PC-3 (cell line): ENCODE results near the gene NFKBIL1. TPM values are rescaled to one million over a fixed set of nuclear protein-coding genes. Genes with fewer than 3 reads are reported as not detected.

Source experiments
- ATAC-seq: fragments of 200-7000 bp; cut with Tn5 transposase; 2 replicates; pipeline ENCODE4 v1.9.1; 2020; ENCODE audit warnings: mild to moderate bottlenecking, moderate library complexity
- BruUV-seq: library from RNA; stranded (reverse); fragments of 400-500 nt; replicated peaks from 2 replicates; lab custom pipeline; 2021; lab: Mats Ljungman, UMichigan
- CTCF ChIA-PET: fragments of 300-600 bp; sonication (Branson Sonifier 250); formaldehyde crosslinking; loops from one replicate; lab custom pipeline; 2022; ENCODE audit warnings: antibody characterized with exemption; lab: Charles Lee
- POLR2A ChIA-PET: fragments of 300-600 bp; sonication (Branson Sonifier 250); formaldehyde crosslinking; loops from one replicate; lab custom pipeline; 2022; ENCODE audit warnings: antibody characterized with exemption; ENCODE audit not compliant: unreplicated experiment; lab: Charles Lee
- DNase-seq: peaks from one replicate; pipeline ENCODE4 v3.0.0-alpha.2; 2015
- H2AFZ ChIP-seq: fragments of 300-600 bp; sonication (generic); 2 replicates; pipeline ENCODE4 v1.6.0; 2016; ENCODE audit warnings: antibody characterized with exemption, low read length
- H3F3A ChIP-seq: fragments of 300-600 bp; sonication (generic); one replicate; pipeline ENCODE4 v1.6.0; 2017; ENCODE audit warnings: antibody characterized with exemption, low read length, control low read depth, mild to moderate bottlenecking; ENCODE audit not compliant: unreplicated experiment
- H3K27ac ChIP-seq: fragments of 300-600 bp; sonication (generic); 2 replicates; pipeline ENCODE4 v1.5.1; 2016; ENCODE audit warnings: mild to moderate bottlenecking, low read length
- H3K27me3 ChIP-seq: fragments of 300-600 bp; sonication (generic); 2 replicates; pipeline ENCODE4 v1.6.1; 2016; ENCODE audit warnings: low read length, mixed read lengths
- H3K36me3 ChIP-seq: fragments of 300-600 bp; sonication (generic); 2 replicates; pipeline ENCODE4 v1.6.1; 2016; ENCODE audit warnings: low read depth, mixed run types, low read length, mixed read lengths
- H3K4me1 ChIP-seq: fragments of 300-600 bp; sonication (generic); 2 replicates; pipeline ENCODE4 v1.5.1; 2016; ENCODE audit warnings: low read length; ENCODE audit not compliant: insufficient read depth
- H3K4me2 ChIP-seq: fragments of 300-600 bp; sonication (generic); 2 replicates; pipeline ENCODE4 v1.6.0; 2016; ENCODE audit warnings: low read length
- H3K4me3 ChIP-seq: fragments of 300-600 bp; sonication (generic); 2 replicates; pipeline ENCODE4 v1.5.1; 2016; ENCODE audit warnings: mild to moderate bottlenecking, low read length, mixed read lengths
- H3K79me2 ChIP-seq: fragments of 300-600 bp; sonication (generic); 2 replicates; pipeline ENCODE4 v1.6.1; 2017; ENCODE audit warnings: low read length, mixed read lengths
- H3K9ac ChIP-seq: fragments of 300-600 bp; sonication (generic); 2 replicates; pipeline ENCODE4 v1.6.0; 2016; ENCODE audit warnings: mild to moderate bottlenecking, low read length
- H3K9me2 ChIP-seq: fragments of 300-600 bp; sonication (generic); replicated peaks from 2 replicates; pipeline ENCODE4 v1.6.1; 2016; ENCODE audit warnings: mixed run types, low read length, mixed read lengths
- H3K9me3 ChIP-seq: fragments of 300-600 bp; sonication (generic); 2 replicates; pipeline ENCODE4 v1.6.1; 2016; ENCODE audit warnings: low read length, mixed read lengths
- H4K20me1 ChIP-seq: fragments of 300-600 bp; sonication (generic); 2 replicates; pipeline ENCODE4 v1.6.1; 2016; ENCODE audit warnings: low read length, mixed read lengths
- EZH2 ChIP-seq: fragments of 300-600 bp; sonication (generic); IDR thresholded peaks from one replicate; pipeline ENCODE4 v1.6.1; 2017; ENCODE audit warnings: antibody characterized with exemption, mild to moderate bottlenecking, low read length; ENCODE audit not compliant: unreplicated experiment
- EZH2phosphoT487 ChIP-seq: fragments of 300-600 bp; sonication (generic); IDR thresholded peaks from 2 replicates; pipeline ENCODE4 v1.6.1; 2018; ENCODE audit warnings: mild to moderate bottlenecking, antibody characterized with exemption, low read length, borderline replicate concordance
- intact Hi-C: fragments of 100-400 bp; cut with micrococcal nuclease; formaldehyde crosslinking; loops from 2 replicates; pipeline ENCODE4 v1.9.0; 2023
- total RNA-seq: library from RNA; depleted of rRNA; stranded (reverse); fragments of >200 nt; gene quantifications from 2 replicates; pipeline ENCODE4 v1.2.3, GENCODE V29; 2014
- TF ChIP-seq, protein P1 (sequence below): fragments of 300-600 bp; sonication (generic); conservative IDR thresholded peaks from 2 replicates; pipeline ENCODE4 v1.5.1; 2017; ENCODE audit warnings: antibody characterized with exemption, low read depth, mild to moderate bottlenecking, low read length

Gene NFKBIL1
- total RNA-seq, 1 experiment from 2014 or later, result 38.2 TPM

DNA sequence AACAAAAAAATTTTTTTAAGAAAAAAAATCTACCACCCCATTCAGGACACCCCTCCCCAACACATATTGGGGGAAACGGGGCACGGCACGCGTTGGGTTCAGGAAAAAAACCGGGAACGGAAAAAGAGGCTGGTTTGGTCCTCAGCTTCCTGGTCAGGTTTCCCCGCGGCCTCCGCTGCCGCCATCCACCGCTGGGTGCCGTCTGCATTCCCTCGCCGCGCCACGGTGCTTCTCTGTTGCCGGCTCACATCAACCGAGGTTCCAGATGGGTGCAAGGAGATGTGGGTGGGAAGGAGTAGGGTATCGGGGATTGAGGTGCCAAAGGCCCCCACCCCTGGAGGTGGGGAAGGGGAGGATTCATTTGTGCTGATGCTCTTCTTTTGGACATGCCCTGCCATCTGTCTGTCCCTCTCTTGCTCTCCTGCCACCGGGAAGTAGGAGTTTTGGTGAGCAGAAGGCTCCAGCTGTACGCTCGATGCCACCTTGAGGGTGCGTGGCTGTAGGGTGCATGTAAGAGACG lies 12.8 kb upstream of the NFKBIL1 start:
- no peak for DNase-seq
- H4K20me1 ChIP-seq, result peaks cover 51% of the 10 kb centered on the region
- intact Hi-C loops, result no loop called here
- no peaks in the 10 kb centered on the region for H3K9me3 ChIP-seq
- H3K79me2 ChIP-seq, result peaks cover 48% of the 10 kb centered on the region
- CTCF ChIA-PET, result no interaction called here
- BruUV-seq, result no TSS peak
- H3K4me2 ChIP-seq, result no peak overlapping the region
- no peak for ATAC-seq
- no peak overlapping the region for H3K9ac ChIP-seq
- no peak overlapping the region for H3K4me3 ChIP-seq
- no peak overlapping the region for H2AFZ ChIP-seq
- no peaks in the 10 kb centered on the region for H3K27me3 ChIP-seq
- H3F3A ChIP-seq, result no peaks in the 10 kb centered on the region
- peaks cover 89% of the 10 kb centered on the region for H3K36me3 ChIP-seq
- H3K4me1 ChIP-seq, result peaks cover 14% of the 10 kb centered on the region
- TF ChIP-seq, protein P1, sequence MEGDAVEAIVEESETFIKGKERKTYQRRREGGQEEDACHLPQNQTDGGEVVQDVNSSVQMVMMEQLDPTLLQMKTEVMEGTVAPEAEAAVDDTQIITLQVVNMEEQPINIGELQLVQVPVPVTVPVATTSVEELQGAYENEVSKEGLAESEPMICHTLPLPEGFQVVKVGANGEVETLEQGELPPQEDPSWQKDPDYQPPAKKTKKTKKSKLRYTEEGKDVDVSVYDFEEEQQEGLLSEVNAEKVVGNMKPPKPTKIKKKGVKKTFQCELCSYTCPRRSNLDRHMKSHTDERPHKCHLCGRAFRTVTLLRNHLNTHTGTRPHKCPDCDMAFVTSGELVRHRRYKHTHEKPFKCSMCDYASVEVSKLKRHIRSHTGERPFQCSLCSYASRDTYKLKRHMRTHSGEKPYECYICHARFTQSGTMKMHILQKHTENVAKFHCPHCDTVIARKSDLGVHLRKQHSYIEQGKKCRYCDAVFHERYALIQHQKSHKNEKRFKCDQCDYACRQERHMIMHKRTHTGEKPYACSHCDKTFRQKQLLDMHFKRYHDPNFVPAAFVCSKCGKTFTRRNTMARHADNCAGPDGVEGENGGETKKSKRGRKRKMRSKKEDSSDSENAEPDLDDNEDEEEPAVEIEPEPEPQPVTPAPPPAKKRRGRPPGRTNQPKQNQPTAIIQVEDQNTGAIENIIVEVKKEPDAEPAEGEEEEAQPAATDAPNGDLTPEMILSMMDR, result no peak
- TF ChIP-seq EZH2, result no peak
- TF ChIP-seq EZH2phosphoT487, result no peak
- no peaks in the 10 kb centered on the region for H3K9me2 ChIP-seq
- POLR2A ChIA-PET, result no interaction called here
- H3K27ac ChIP-seq, result no peak overlapping the region

DNA sequence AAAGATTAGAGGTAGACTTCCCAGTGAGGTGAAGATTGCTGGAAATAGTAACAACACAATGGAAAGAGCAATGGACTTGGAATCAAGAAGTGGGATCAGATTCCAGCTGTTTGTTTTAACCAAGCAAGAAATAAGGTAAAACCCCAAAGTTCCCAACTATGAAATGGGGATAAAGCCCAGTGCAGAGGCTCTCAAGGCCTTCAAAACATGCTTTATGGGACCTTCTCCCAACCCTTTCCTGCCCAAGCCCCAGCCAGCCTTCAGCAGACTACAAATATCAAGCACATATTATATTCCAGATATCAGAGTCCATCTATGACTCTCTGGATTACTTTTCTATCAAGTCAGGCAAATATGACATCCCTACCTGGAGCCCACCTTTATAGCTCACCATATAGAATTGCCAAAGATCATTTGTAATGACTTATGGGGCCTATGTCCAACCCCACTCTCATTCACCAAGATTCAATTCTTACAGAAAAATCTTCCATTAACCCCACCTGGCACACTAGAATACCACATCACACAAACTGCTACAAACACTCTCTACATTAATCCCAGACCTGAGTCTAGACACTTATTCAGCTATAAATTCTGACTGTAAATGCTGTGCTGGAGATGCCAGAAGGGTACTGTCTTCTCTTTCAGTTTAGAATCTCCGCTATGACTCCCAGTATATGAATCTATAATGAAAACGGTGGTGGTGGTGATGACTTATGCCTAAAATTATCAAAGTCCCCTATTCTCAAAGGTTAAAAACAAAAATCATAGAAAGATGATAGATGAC lies 11.7 kb upstream of the NFKBIL1 start:
- Histone ChIP-seq H3K4me1 (peaks cover 20% of the 10 kb centered on the region), H3K9me3 (no peaks in the 10 kb centered on the region), H3K4me3 (no peak overlapping the region), H2AFZ (no peak overlapping the region), H3F3A (no peaks in the 10 kb centered on the region), H3K79me2 (peaks cover 59% of the 10 kb centered on the region), H3K9ac (no peak overlapping the region), H3K9me2 (no peaks in the 10 kb centered on the region), H3K4me2 (no peak overlapping the region), H3K27me3 (no peaks in the 10 kb centered on the region), H4K20me1 (peaks cover 63% of the 10 kb centered on the region), H3K27ac (no peak overlapping the region), H3K36me3 (peaks cover 95% of the 10 kb centered on the region)
- CTCF ChIA-PET, result no interaction called here
- no TSS peak for BruUV-seq
- no peak for ATAC-seq
- no peak for DNase-seq
- intact Hi-C loops, result no loop called here
- TF ChIP-seq, protein P1, result no peak
- TF ChIP-seq EZH2, result no peak
- no peak for TF ChIP-seq EZH2phosphoT487
- POLR2A ChIA-PET, result no interaction called here

DNA sequence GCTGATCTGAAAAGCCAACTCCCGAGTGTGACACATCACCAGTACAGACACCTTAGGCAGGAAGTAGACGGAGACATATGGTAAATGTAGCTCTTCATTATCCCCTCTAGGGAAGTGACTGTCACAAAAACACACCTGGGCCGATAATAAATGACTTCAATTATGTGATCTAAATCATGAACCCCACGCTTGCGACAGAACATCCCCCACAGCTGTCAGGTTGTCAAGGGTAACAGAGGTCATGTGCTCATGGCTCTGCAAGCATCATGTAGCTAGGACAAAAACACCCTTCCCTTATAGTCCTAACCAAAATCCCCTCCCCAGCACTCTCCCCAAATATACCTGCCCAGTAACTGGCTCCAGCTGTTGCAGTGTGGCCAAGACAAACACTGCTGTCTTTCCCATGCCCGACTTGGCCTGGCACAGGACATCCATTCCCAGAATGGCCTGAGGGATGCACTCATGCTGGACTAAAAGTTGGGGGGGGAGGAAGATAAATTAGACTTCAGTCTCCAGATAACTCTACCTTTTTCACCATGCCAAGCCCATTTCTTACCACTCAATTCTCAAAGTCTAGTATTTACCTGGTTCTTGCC lies 8.5 kb upstream of the NFKBIL1 start:
- no peaks in the 10 kb centered on the region for H3K9me2 ChIP-seq
- H3K9ac ChIP-seq, result 0 out of 2 replicates have a peak overlapping the region, but pooled peaks have one; percentile 99
- peaks cover 26% of the 10 kb centered on the region for H3K4me1 ChIP-seq
- peak overlapping the region; percentile 92 for H3K4me3 ChIP-seq
- no peaks in the 10 kb centered on the region for H3F3A ChIP-seq
- ChIA-PET POLR2A (no interaction called here), CTCF (no interaction called here)
- H4K20me1 ChIP-seq, result peaks cover 62% of the 10 kb centered on the region
- peak overlapping the region; percentile 92 for H3K4me2 ChIP-seq
- TF ChIP-seq, protein P1, result no peak
- TF ChIP-seq EZH2 (no peak), EZH2phosphoT487 (no peak)
- ATAC-seq, result no peak
- H3K79me2 ChIP-seq, result peaks cover 80% of the 10 kb centered on the region
- no peak overlapping the region for H3K27ac ChIP-seq
- no peaks in the 10 kb centered on the region for H3K9me3 ChIP-seq
- no peak overlapping the region for H2AFZ ChIP-seq
- intact Hi-C loops, result no loop called here
- H3K27me3 ChIP-seq, result no peaks in the 10 kb centered on the region
- no TSS peak for BruUV-seq
- H3K36me3 ChIP-seq, result peaks cover 63% of the 10 kb centered on the region
- DNase-seq, result no peak
